Measurements from ENCODE around the gene LTA.

The LTA gene

GRCh38 chr6:31577579-31577966 lies 5.5 kb downstream of the LTA start (continued):
- TF ChIP-seq CREB5 (CRISPR knock-in tag; IDR thresholded peaks at IDR 0.05; ENCODE audit: low read depth) (no peak), TOX (CRISPR knock-in tag; IDR thresholded peaks at IDR 0.05; ENCODE audit: borderline replicate concordance) (no peak), ZNF565 (CRISPR knock-in tag; conservative IDR thresholded peaks at IDR 0.05; ENCODE audit: low read depth) (no peak), TCF4 (CRISPR knock-in tag; IDR thresholded peaks at IDR 0.05; ENCODE audit: borderline replicate concordance) (no peak), OSR1 (CRISPR knock-in tag; IDR thresholded peaks at IDR 0.05) (no peak)

- no peak for ATAC-seq
- no peak for TF ChIP-seq TCF4 (CRISPR knock-in tag; IDR thresholded peaks at IDR 0.05; ENCODE audit: borderline replicate concordance)
- no peak for TF ChIP-seq ISL1 (CRISPR knock-in tag; IDR thresholded peaks at IDR 0.05)
- TF ChIP-seq ZNF565 (CRISPR knock-in tag; conservative IDR thresholded peaks at IDR 0.05; ENCODE audit: low read depth): no peak
- TF ChIP-seq ZFP3 (CRISPR knock-in tag; IDR thresholded peaks at IDR 0.05): no peak
- no peak for TF ChIP-seq PPARA (CRISPR knock-in tag; IDR thresholded peaks at IDR 0.05; ENCODE audit: borderline replicate concordance)
- TF ChIP-seq PATZ1 (CRISPR knock-in tag; IDR thresholded peaks at IDR 0.05; ENCODE audit: borderline replicate concordance): no peak
- no peak for TF ChIP-seq BACH2 (CRISPR knock-in tag; IDR thresholded peaks at IDR 0.05; ENCODE audit: borderline replicate concordance)
- TF ChIP-seq ZFP30 (CRISPR knock-in tag; IDR thresholded peaks at IDR 0.05): no peak
- TF ChIP-seq TOX (CRISPR knock-in tag; IDR thresholded peaks at IDR 0.05; ENCODE audit: borderline replicate concordance): no peak
- TF ChIP-seq TSHZ2 (CRISPR knock-in tag; IDR thresholded peaks at IDR 0.05): no peak
- TF ChIP-seq POU6F1 (CRISPR knock-in tag; IDR thresholded peaks at IDR 0.05; ENCODE audit: borderline replicate concordance, low read depth): no peak
- TF ChIP-seq ESRRG (CRISPR knock-in tag; IDR thresholded peaks at IDR 0.05): no peak
- TF ChIP-seq CSRNP3 (CRISPR knock-in tag; IDR thresholded peaks at IDR 0.05): no peak
- no peak for TF ChIP-seq ARNTL (CRISPR knock-in tag; IDR thresholded peaks at IDR 0.05; ENCODE audit: borderline replicate concordance, low read depth)
These were observed 6.4 kb downstream of the LTA start for GRCh38 chr6:31578184-31579118.

- no peak for ATAC-seq
- TF ChIP-seq TSHZ2 (CRISPR knock-in tag; IDR thresholded peaks at IDR 0.05) (no peak), BACH2 (CRISPR knock-in tag; IDR thresholded peaks at IDR 0.05; ENCODE audit: borderline replicate concordance) (no peak), ESRRG (CRISPR knock-in tag; IDR thresholded peaks at IDR 0.05) (no peak), OSR1 (CRISPR knock-in tag; IDR thresholded peaks at IDR 0.05) (no peak), ZFP3 (CRISPR knock-in tag; IDR thresholded peaks at IDR 0.05) (no peak), ZNF70 (CRISPR knock-in tag; IDR thresholded peaks at IDR 0.05) (no peak), CSDC2 (CRISPR knock-in tag; IDR thresholded peaks at IDR 0.05) (no peak), SNAI2 (CRISPR knock-in tag; IDR thresholded peaks at IDR 0.05) (no peak), CREB5 (CRISPR knock-in tag; IDR thresholded peaks at IDR 0.05; ENCODE audit: low read depth) (no peak), GLIS3 (CRISPR knock-in tag; IDR thresholded peaks at IDR 0.05) (no peak), TCF4 (CRISPR knock-in tag; IDR thresholded peaks at IDR 0.05; ENCODE audit: borderline replicate concordance) (no peak), POU6F1 (CRISPR knock-in tag; IDR thresholded peaks at IDR 0.05; ENCODE audit: borderline replicate concordance, low read depth) (no peak)
These were observed 7.0 kb downstream of the LTA start for GRCh38 chr6:31579119-31579505.

Data from SK-N-SH treated with all-trans-retinoic acid at 6 μM for 48 hours (cell line).